HG02763 (cell line): Measurements from ENCODE around the gene SLCO2A1.

Experiments
- ATAC-seq: cut with Tn5 transposase; IDR thresholded peaks from one replicate; pipeline ENCODE4 v1.9.1; 2021; ENCODE audit warnings: mild to moderate bottlenecking, moderate library complexity; ENCODE audit not compliant: unreplicated experiment

Gene SLCO2A1

GRCh38 chr3:134035836-134036235 is 6.1 kb upstream of the SLCO2A1 start:
- ATAC-seq: no peak

GRCh38 chr3:134034005-134034785 is 4.5 kb upstream of the SLCO2A1 start:
- ATAC-seq: no peak

GRCh38 chr3:134033315-134033996 is 3.7 kb upstream of the SLCO2A1 start:
- ATAC-seq: no peak

GRCh38 chr3:134031348-134031915 is 1.7 kb upstream of the SLCO2A1 start:
- ATAC-seq: no peak

GRCh38 chr3:134030379-134031347 is 938 bp upstream of the SLCO2A1 start:
- no peak for ATAC-seq

GRCh38 chr3:134029256-134029733 is 430 bp downstream of the SLCO2A1 start:
- no peak for ATAC-seq

GRCh38 chr3:134028486-134029255 is 1.1 kb downstream of the SLCO2A1 start:
- ATAC-seq: no peak

- no peak for ATAC-seq
These were observed 2.1 kb downstream of the SLCO2A1 start for GRCh38 chr3:134027631-134028030.

GRCh38 chr3:134020135-134020680 is 9.5 kb downstream of the SLCO2A1 start:
- no peak for ATAC-seq

- ATAC-seq: no peak
These were observed 10.9 kb downstream of the SLCO2A1 start for GRCh38 chr3:134018850-134019249.

GRCh38 chr3:134018406-134018805 is 11.3 kb downstream of the SLCO2A1 start:
- ATAC-seq: no peak

GRCh38 chr3:134017490-134017889 is 12.2 kb downstream of the SLCO2A1 start:
- no peak for ATAC-seq

GRCh38 chr3:134014270-134014669 is 15.5 kb downstream of the SLCO2A1 start:
- ATAC-seq: no peak

GRCh38 chr3:134013280-134013679 is 16.4 kb downstream of the SLCO2A1 start:
- no peak for ATAC-seq

GRCh38 chr3:134009345-134010000 is 20.3 kb downstream of the SLCO2A1 start:
- ATAC-seq: no peak

- ATAC-seq: no peak
These were observed 21.0 kb downstream of the SLCO2A1 start for GRCh38 chr3:134008630-134009156.

GRCh38 chr3:134007819-134008218 is 21.9 kb downstream of the SLCO2A1 start:
- no peak for ATAC-seq

- ATAC-seq: no peak
These were observed 24.9 kb downstream of the SLCO2A1 start for GRCh38 chr3:134004841-134005240.

- ATAC-seq: no peak
These were observed 26.7 kb downstream of the SLCO2A1 start for GRCh38 chr3:134003066-134003465.
